H1 (cell line): ENCODE results near the gene DARS1. TPM values are rescaled to one million over a fixed set of nuclear protein-coding genes. Genes with fewer than 3 reads are reported as not detected.

ENCODE experiments used
- CTCF ChIA-PET: fragments of 300-600 bp; sonication (Branson Sonifier 250); formaldehyde crosslinking; loops from one replicate; lab custom pipeline; 2021; ENCODE audit not compliant: partially characterized antibody; lab: Charles Lee
- POLR2A ChIA-PET: fragments of 300-600 bp; sonication (Branson Sonifier 250); formaldehyde crosslinking; loops from one replicate; lab custom pipeline; 2021; ENCODE audit warnings: inconsistent platforms; ENCODE audit not compliant: partially characterized antibody; lab: Charles Lee
- DNase-seq, 2 experiments: peaks; one replicate each; pipeline versions ENCODE4 v3.0.0 to v3.0.0-alpha.2; 2010 to 2022; ENCODE audit warnings: low spot score in 2 of 2, low read depth in 1 of 2, mixed read lengths in 1 of 2
- FAIRE-seq: peaks from 2 replicates; lab custom pipeline; 2011; peaks lifted over from hg19 to GRCh38; lab: Jason Lieb, UNC
- H2AFZ ChIP-seq: 2 replicates; pipeline ENCODE4 v1.8.1; 2012; ENCODE audit warnings: low read length, inconsistent platforms
- H2AK5ac ChIP-seq: 2 replicates; pipeline ENCODE4 v1.6.1; 2013; ENCODE audit warnings: low read depth, low read length
- H2BK120ac ChIP-seq: replicated peaks from 2 replicates; pipeline ENCODE3; 2013; ENCODE audit warnings: low read depth, low read length, inconsistent platforms
- H2BK12ac ChIP-seq: 2 replicates; pipeline ENCODE4 v1.6.1; 2013; ENCODE audit warnings: low read depth, low read length
- H2BK15ac ChIP-seq: 2 replicates; pipeline ENCODE4 v1.6.1; 2013; ENCODE audit warnings: low read length
- H2BK20ac ChIP-seq: 2 replicates; pipeline ENCODE4 v1.6.1; 2013; ENCODE audit warnings: low read length
- H2BK5ac ChIP-seq: 2 replicates; pipeline ENCODE4 v1.6.1; 2013; ENCODE audit warnings: low read depth, low read length
- H3K14ac ChIP-seq: 2 replicates; pipeline ENCODE4 v1.6.1; 2013; ENCODE audit warnings: inconsistent platforms; ENCODE audit not compliant: insufficient read length
- H3K18ac ChIP-seq: 2 replicates; pipeline ENCODE4 v1.6.1; 2013; ENCODE audit warnings: low read length; ENCODE audit errors: extremely low read depth
- H3K23ac ChIP-seq: 2 replicates; pipeline ENCODE4 v1.6.1; 2013; ENCODE audit warnings: inconsistent platforms; ENCODE audit not compliant: insufficient read length
- H3K23me2 ChIP-seq: 2 replicates; pipeline ENCODE4 v1.6.1; 2013; ENCODE audit warnings: low read depth, low read length
- H3K27ac ChIP-seq: 2 replicates; pipeline ENCODE4 v1.6.1; 2011; ENCODE audit warnings: low read depth, low read length, inconsistent platforms
- H3K27me3 ChIP-seq, 4 experiments: replicated peaks in 1 of 4; 1 replicate in 1 of 4; 2 replicates in 3 of 4; pipeline versions ENCODE4 v1.6.1 to v1.8.1; 2011 to 2013; ENCODE audit warnings: low read length in 3 of 4, mild to moderate bottlenecking in 3 of 4, inconsistent platforms in 2 of 4, mixed read lengths in 2 of 4, moderate library complexity in 1 of 4; ENCODE audit not compliant: control insufficient read depth in 3 of 4, insufficient read depth in 3 of 4; ENCODE audit errors: extremely low read depth in 1 of 4
- H3K36me3 ChIP-seq, 4 experiments: 2 replicates each; pipeline versions ENCODE4 v1.6.1 to v1.8.1; 2011 to 2013; ENCODE audit warnings: mild to moderate bottlenecking in 4 of 4, low read length in 3 of 4, moderate library complexity in 2 of 4, control low read depth in 1 of 4, inconsistent platforms in 1 of 4; ENCODE audit not compliant: insufficient read depth in 4 of 4, control insufficient read depth in 2 of 4
- H3K4ac ChIP-seq: replicated peaks from 2 replicates; pipeline ENCODE3; 2013; ENCODE audit warnings: low read length, low read depth, mixed read lengths, inconsistent platforms; ENCODE audit not compliant: insufficient read length
- H3K4me1 ChIP-seq, 4 experiments: replicated peaks in 1 of 4; 1 replicate in 1 of 4; 2 replicates in 3 of 4; pipeline versions ENCODE4 v1.6.1 to v1.8.1; 2011 to 2013; ENCODE audit warnings: low read length in 3 of 4, inconsistent platforms in 2 of 4, mixed read lengths in 1 of 4; ENCODE audit not compliant: insufficient read depth in 4 of 4, control insufficient read depth in 3 of 4
- H3K4me2 ChIP-seq, 2 experiments: 2 replicates each; pipeline versions ENCODE4 v1.6.1 to v1.8.1; 2011 to 2013; ENCODE audit warnings: low read depth in 2 of 2, low read length in 2 of 2, control low read depth in 1 of 2, inconsistent platforms in 1 of 2, mild to moderate bottlenecking in 1 of 2; ENCODE audit not compliant: insufficient read depth in 1 of 2
- H3K4me3 ChIP-seq, 4 experiments: fragments of 200-600, 300-600 bp in 1 of 4; sonication (generic), shearing (Covaris generic), sonication (Bioruptor Twin) in 1 of 4; 2 replicates each; pipeline versions ENCODE4 v1.5.1 to v1.8.1; 2011 to 2016; ENCODE audit warnings: low read length in 4 of 4, low read depth in 3 of 4, control low read depth in 2 of 4, inconsistent platforms in 2 of 4, mild to moderate bottlenecking in 2 of 4, mixed read lengths in 1 of 4, moderate library complexity in 1 of 4; ENCODE audit not compliant: insufficient read depth in 2 of 4; ENCODE audit errors: extremely low read depth in 1 of 4
- H3K56ac ChIP-seq: replicated peaks from 2 replicates; pipeline ENCODE3; 2013; ENCODE audit warnings: low read depth, mild to moderate bottlenecking, mixed read lengths, low read length, inconsistent platforms; ENCODE audit not compliant: insufficient read length
- H3K79me1 ChIP-seq: 2 replicates; pipeline ENCODE4 v1.6.1; 2013; ENCODE audit warnings: low read depth, low read length, control low read depth
- H3K79me2 ChIP-seq, 2 experiments: 2 replicates each; pipeline versions ENCODE4 v1.6.1 to v1.8.1; 2012 to 2013; ENCODE audit warnings: low read length in 2 of 2, mild to moderate bottlenecking in 2 of 2, inconsistent platforms in 1 of 2; ENCODE audit not compliant: insufficient read depth in 2 of 2, control insufficient read depth in 1 of 2
- H3K9ac ChIP-seq, 4 experiments: replicated peaks in 1 of 4; 1 replicate in 1 of 4; 2 replicates in 3 of 4; pipeline versions ENCODE4 v1.6.1 to v1.8.1; 2011 to 2013; ENCODE audit warnings: low read depth in 3 of 4, low read length in 3 of 4, control low read depth in 2 of 4, mild to moderate bottlenecking in 2 of 4, moderate library complexity in 2 of 4, inconsistent platforms in 1 of 4; ENCODE audit errors: extremely low read depth in 1 of 4
- H3K9me3 ChIP-seq, 2 experiments: 2 replicates each; pipeline versions ENCODE4 v1.6.1 to v1.8.1; 2012 to 2013; ENCODE audit warnings: mild to moderate bottlenecking in 2 of 2, moderate library complexity in 2 of 2, control low read depth in 1 of 2, inconsistent platforms in 1 of 2, low read depth in 1 of 2, low read length in 1 of 2, mixed read lengths in 1 of 2; ENCODE audit not compliant: insufficient read depth in 2 of 2
- H4K20me1 ChIP-seq, 2 experiments: replicated peaks in 1 of 2; 2 replicates each; pipeline versions ENCODE3 to v1.8.1; 2011 to 2013; ENCODE audit warnings: inconsistent platforms in 2 of 2, low read length in 2 of 2, mild to moderate bottlenecking in 1 of 2; ENCODE audit not compliant: insufficient read depth in 2 of 2, control insufficient read depth in 1 of 2
- H4K5ac ChIP-seq: 2 replicates; pipeline ENCODE4 v1.6.1; 2013; ENCODE audit warnings: low read length, low read depth, mixed read lengths, inconsistent platforms; ENCODE audit not compliant: insufficient read length
- H4K8ac ChIP-seq: 2 replicates; pipeline ENCODE4 v1.8.0; 2013; ENCODE audit warnings: mild to moderate bottlenecking, moderate library complexity, low read length, inconsistent platforms; ENCODE audit not compliant: insufficient read depth; ENCODE audit errors: extremely low read depth
- H4K91ac ChIP-seq: replicated peaks from 2 replicates; pipeline ENCODE3; 2013; ENCODE audit warnings: low read length, mixed read lengths, inconsistent platforms; ENCODE audit not compliant: insufficient read length
- KDM5A ChIP-seq: fragments of 200-600 bp; IDR thresholded peaks from 2 replicates; pipeline ENCODE4 v1.7.1; 2012; ENCODE audit warnings: mild to moderate bottlenecking, low read length, inconsistent platforms, mixed read lengths
- WGBS, 2 experiments: shearing (Covaris generic) in 1 of 2; methylation state at CpG; one replicate each; pipeline versions ENCODE4 v1.1.6 to v1.1.7; 2013 to 2015; ENCODE audit warnings: low lambda C conversion rate in 2 of 2, mixed read lengths in 2 of 2, inconsistent platforms in 1 of 2, low coverage in 1 of 2, missing lambda C conversion rate in 1 of 2; ENCODE audit not compliant: insufficient replicate concordance in 2 of 2, insufficient coverage in 1 of 2, insufficient read length in 1 of 2; ENCODE audit errors: extremely low coverage in 1 of 2, missing lambda C conversion rate in 1 of 2; 5-methylcytosine and 5-hydroxymethylcytosine counted together
- polyA plus RNA-seq, 7 experiments: library from polyadenylated mRNA; depleted of rRNA in 3 of 7; stranded (reverse) in 5 of 7; unstranded in 2 of 7; fragments of >200 nt in 5 of 7; fragments of 200-250 nt in 2 of 7; gene quantifications; 1 replicate in 5 of 7; 2 replicates in 1 of 7; 4 replicates in 1 of 7; pipeline versions ENCODE4 v1.2.1 to v1.2.3, GENCODE V29; 2011 to 2013; ENCODE audit warnings: missing spikeins in 2 of 7, mixed read lengths in 2 of 7
- total RNA-seq: library from RNA; stranded (reverse); fragmentation: NEBNext Ultra II Directional; extraction: Animal tissue kit (Norgen Biotek cat#: 25700); gene quantifications from 2 replicates; pipeline ENCODE4 v1.2.1, GENCODE V29; 2021

DARS1 gene
- total and polyA plus RNA-seq, 2 of the 8 experiments (the other 6 are each of a cell fraction or from before 2014, with no cell fraction given): 61.7 to 85.9 TPM

DNA sequence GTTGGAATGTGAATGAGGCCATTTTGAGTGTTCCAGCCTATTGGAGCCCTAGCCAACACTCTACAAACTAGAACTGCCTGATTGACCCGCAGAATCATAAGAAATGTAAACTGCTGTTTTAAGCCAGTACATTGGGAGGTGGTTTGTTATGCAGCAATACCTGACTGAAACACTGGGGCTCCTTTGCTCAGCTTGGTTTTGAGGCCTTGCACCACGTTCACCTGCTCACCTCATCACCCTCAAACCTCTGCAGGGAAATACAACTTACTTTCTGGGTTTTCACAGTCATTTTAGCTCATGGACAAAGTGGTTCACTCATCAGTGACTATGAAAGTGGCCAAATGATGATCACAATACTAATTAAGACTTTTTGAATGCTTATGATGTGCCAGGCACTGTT is 10.9 kb upstream of the DARS1 start:
- H3K79me1 ChIP-seq: no peaks in the 10 kb centered on the region
- no peaks in the 10 kb centered on the region for H4K20me1 ChIP-seq
- ChIA-PET CTCF (interaction anchor here (0.8 to 3.3 kb wide), 22 partner anchors 10 to 391 kb away, joined by 3 to 20 read pairs (median 6); partner anchors contain the start of gene DARS1), POLR2A (no interaction called here)
- no peak overlapping the region for H3K56ac ChIP-seq
- no peak overlapping the region for H4K8ac ChIP-seq
- no peak overlapping the region for H4K5ac ChIP-seq
- H2BK5ac ChIP-seq: no peak overlapping the region
- no peak overlapping the region for H2BK12ac ChIP-seq
- H3K27me3 ChIP-seq: no peaks in the 10 kb centered on the region
- DNase-seq (no peak), FAIRE-seq (no peak)
- H3K4me3 ChIP-seq: no peak overlapping the region
- H2BK120ac ChIP-seq: no peak overlapping the region
- H3K4me1 ChIP-seq: peaks cover 0 to 4% (median under 1%) of the 10 kb centered on the region in 4 experiments; a peak in 2 of 7 replicates
- H3K27ac ChIP-seq: no peak overlapping the region
- H3K4me2 ChIP-seq: no peak overlapping the region
- 68% methylated on average over 2 of the region's 2 CpGs; no CpG with 5 or more reads in 1 of the 2 experiments for WGBS, 2 experiments
- H3K4ac ChIP-seq: no peak overlapping the region
- no peaks in the 10 kb centered on the region for H3K36me3 ChIP-seq
- no peaks in the 10 kb centered on the region for H3K79me2 ChIP-seq
- no peak overlapping the region for H2BK15ac ChIP-seq
- H3K23ac ChIP-seq: no peak overlapping the region
- H3K18ac ChIP-seq: no peak overlapping the region
- no peak overlapping the region for H2AK5ac ChIP-seq
- no peak overlapping the region for H3K9ac ChIP-seq
- H2BK20ac ChIP-seq: no peak overlapping the region
- H3K9me3 ChIP-seq: no peaks in the 10 kb centered on the region
- no peaks in the 10 kb centered on the region for H3K23me2 ChIP-seq
- H4K91ac ChIP-seq: no peak overlapping the region
- no peak overlapping the region for H2AFZ ChIP-seq
- no peak overlapping the region for H3K14ac ChIP-seq
- no peak for TF ChIP-seq KDM5A
